Gastroesophageal sphincter (tissue), 4 donors: ENCODE data around the gene INO80. TPM values are rescaled to one million over a fixed set of nuclear protein-coding genes. Genes with fewer than 3 reads are reported as not detected.

Source experiments
- ATAC-seq: fragments of 150-250 bp; one replicate; pipeline ENCODE4 v1.9.1; 2016; ENCODE audit warnings: mild to moderate bottlenecking, moderate library complexity
- H3K27ac ChIP-seq, 4 donors: fragments of 200-600 bp; sonication (generic) in 3 of 4; 1 replicate in 3 of 4; 2 replicates in 1 of 4; pipeline ENCODE4 v1.5.1; 2016 to 2019
- H3K27me3 ChIP-seq: fragments of 200-600 bp; sonication (generic); one replicate; pipeline ENCODE4 v1.5.1; 2019
- H3K36me3 ChIP-seq, 2 donors: fragments of 200-600 bp; sonication (generic); one replicate each; pipeline ENCODE4 v1.5.1; 2019; ENCODE audit warnings: control low read depth in 1 of 2
- H3K4me1 ChIP-seq, 3 donors: fragments of 200-600 bp; sonication (generic); 1 replicate in 2 of 3; 2 replicates in 1 of 3; pipeline ENCODE4 v1.5.1; 2016 to 2019; ENCODE audit warnings: control low read depth in 2 of 3
- H3K4me3 ChIP-seq, 2 donors: fragments of 200-600 bp; sonication (generic); one replicate each; pipeline ENCODE4 v1.5.1; 2019; ENCODE audit warnings: mild to moderate bottlenecking in 1 of 2, moderate library complexity in 1 of 2
- H3K9me3 ChIP-seq, 3 donors: fragments of 200-600 bp; sonication (generic); one replicate each; pipeline ENCODE4 v1.5.1; 2017 to 2019; ENCODE audit warnings: control low read depth in 2 of 3
- EP300 ChIP-seq: sonication (generic); formaldehyde crosslinking; IDR thresholded peaks from one replicate; pipeline ENCODE4 v1.6.1; 2017; ENCODE audit warnings: antibody characterized with exemption, mild to moderate bottlenecking
- POLR2A ChIP-seq, 2 donors: fragments of 450-650 bp; IDR thresholded peaks; one replicate each; pipeline ENCODE4 v1.6.1; 2017; ENCODE audit warnings: antibody characterized with exemption in 2 of 2, mild to moderate bottlenecking in 2 of 2, moderate library complexity in 1 of 2
- POLR2AphosphoS5 ChIP-seq: sonication (generic); formaldehyde crosslinking; IDR thresholded peaks from one replicate; pipeline ENCODE4 v1.6.1; 2017; ENCODE audit warnings: antibody characterized with exemption
- WGBS, 2 donors: methylation state at CpG; one replicate each; pipeline ENCODE4 v1.1.5; 2018; ENCODE audit warnings: low coverage in 1 of 2; 5-methylcytosine and 5-hydroxymethylcytosine counted together
- total RNA-seq, 4 donors: library from RNA; depleted of rRNA; stranded (reverse); fragments of >200 nt; gene quantifications; one replicate each; pipeline ENCODE4 v1.1.0, GENCODE V29; 2016
- TF ChIP-seq, protein P1 (sequence below), 4 experiments: fragments of 200-600 bp in 2 of 4; fragments of 450-650 bp in 2 of 4; sonication (generic) in 1 of 4; IDR thresholded peaks; one replicate each; pipeline ENCODE4 v1.5.1; 2017 to 2019; ENCODE audit warnings: antibody characterized with exemption in 4 of 4, mild to moderate bottlenecking in 2 of 4, moderate library complexity in 2 of 4

The INO80 gene
- total RNA-seq, 4 donors from 2014 or later: 18.0 to 61.3 (median 32.2) TPM

DNA sequence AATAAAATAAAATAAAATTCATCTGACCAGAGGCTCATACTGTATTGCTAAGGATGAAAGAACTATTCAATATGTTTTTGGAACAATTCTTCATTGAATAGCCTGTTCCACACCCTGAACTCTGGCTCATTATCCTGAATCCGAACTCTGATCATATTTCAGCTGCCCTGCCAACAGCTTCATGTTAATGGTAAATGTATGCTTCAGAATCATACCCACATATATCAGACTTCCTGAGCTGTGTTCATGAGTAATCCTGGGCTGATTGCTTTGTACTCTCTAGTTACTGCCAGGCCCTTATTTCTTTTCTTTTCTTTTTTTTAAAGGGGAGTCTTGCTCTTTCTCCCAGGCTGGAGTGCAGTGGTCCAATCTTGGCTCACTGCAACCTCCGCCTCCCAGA, 11.8 kb downstream of the INO80 start:
- TF ChIP-seq, protein P1, sequence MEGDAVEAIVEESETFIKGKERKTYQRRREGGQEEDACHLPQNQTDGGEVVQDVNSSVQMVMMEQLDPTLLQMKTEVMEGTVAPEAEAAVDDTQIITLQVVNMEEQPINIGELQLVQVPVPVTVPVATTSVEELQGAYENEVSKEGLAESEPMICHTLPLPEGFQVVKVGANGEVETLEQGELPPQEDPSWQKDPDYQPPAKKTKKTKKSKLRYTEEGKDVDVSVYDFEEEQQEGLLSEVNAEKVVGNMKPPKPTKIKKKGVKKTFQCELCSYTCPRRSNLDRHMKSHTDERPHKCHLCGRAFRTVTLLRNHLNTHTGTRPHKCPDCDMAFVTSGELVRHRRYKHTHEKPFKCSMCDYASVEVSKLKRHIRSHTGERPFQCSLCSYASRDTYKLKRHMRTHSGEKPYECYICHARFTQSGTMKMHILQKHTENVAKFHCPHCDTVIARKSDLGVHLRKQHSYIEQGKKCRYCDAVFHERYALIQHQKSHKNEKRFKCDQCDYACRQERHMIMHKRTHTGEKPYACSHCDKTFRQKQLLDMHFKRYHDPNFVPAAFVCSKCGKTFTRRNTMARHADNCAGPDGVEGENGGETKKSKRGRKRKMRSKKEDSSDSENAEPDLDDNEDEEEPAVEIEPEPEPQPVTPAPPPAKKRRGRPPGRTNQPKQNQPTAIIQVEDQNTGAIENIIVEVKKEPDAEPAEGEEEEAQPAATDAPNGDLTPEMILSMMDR (IDR thresholded peaks at IDR 0.05): no peak
- TF ChIP-seq POLR2AphosphoS5 (no peak), EP300 (no peak), POLR2A (IDR thresholded peaks at IDR 0.05) (no peak)
- peaks cover 0 to 16% (median 0%) of the 10 kb centered on the region in 3 donors for H3K4me1 ChIP-seq
- no peaks in the 10 kb centered on the region for H3K9me3 ChIP-seq
- 40 to 68% methylated on average over 1 to 2 of the region's 2 CpGs for WGBS, 2 donors
- no peak overlapping the region for H3K27ac ChIP-seq
- ATAC-seq: no peak
- H3K4me3 ChIP-seq: no peak overlapping the region
- H3K27me3 ChIP-seq: no peaks in the 10 kb centered on the region
- H3K36me3 ChIP-seq: peaks cover 0 to 12% of the 10 kb centered on the region in 2 donors

DNA sequence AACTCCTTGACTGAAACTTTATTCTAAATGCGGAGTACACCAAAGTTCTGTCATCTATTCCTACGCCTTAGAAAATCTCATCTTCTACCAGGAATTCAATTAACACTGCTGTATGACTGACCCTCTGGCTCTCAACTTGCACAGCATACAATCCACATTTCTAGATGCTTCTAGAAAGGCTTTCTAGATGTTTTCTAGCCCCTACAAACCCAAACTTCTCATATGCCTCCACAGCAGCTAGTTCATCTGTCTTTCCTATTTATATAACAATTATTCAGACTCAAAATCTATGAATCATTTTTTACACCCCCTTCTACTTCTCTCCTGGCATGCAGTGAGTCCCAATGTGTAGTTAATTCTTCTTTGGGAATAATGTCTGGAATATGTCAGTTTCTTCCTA, 13.2 kb downstream of the INO80 start:
- Histone ChIP-seq H3K36me3 (peaks cover 0 to 14% of the 10 kb centered on the region in 2 donors), H3K4me3 (no peak overlapping the region), H3K4me1 (peaks cover 0 to 16% (median 0%) of the 10 kb centered on the region in 3 donors), H3K27me3 (no peaks in the 10 kb centered on the region), H3K27ac (no peak overlapping the region), H3K9me3 (no peaks in the 10 kb centered on the region)
- ATAC-seq: no peak
- 93 to 96% methylated on average over 2 of the region's 2 CpGs for WGBS, 2 donors
- TF ChIP-seq EP300 (no peak), POLR2AphosphoS5 (no peak), POLR2A (IDR thresholded peaks at IDR 0.05) (no peak)
- TF ChIP-seq, protein P1 (IDR thresholded peaks at IDR 0.05): no peak

- no peak for ATAC-seq
- 80% methylated on average over 6 of the region's 6 CpGs; no CpG with 5 or more reads in 1 of the 2 donors for WGBS, 2 donors
- H3K27me3 ChIP-seq: no peaks in the 10 kb centered on the region
- H3K4me1 ChIP-seq: no peaks in the 10 kb centered on the region
- H3K36me3 ChIP-seq: peaks cover 0 to 68% of the 10 kb centered on the region in 2 donors
- no peak overlapping the region for H3K27ac ChIP-seq
- TF ChIP-seq, protein P1 (IDR thresholded peaks at IDR 0.05): no peak
- TF ChIP-seq EP300 (no peak), POLR2AphosphoS5 (no peak), POLR2A (IDR thresholded peaks at IDR 0.05) (no peak)
- H3K4me3 ChIP-seq: no peak overlapping the region
- H3K9me3 ChIP-seq: no peaks in the 10 kb centered on the region
Measured at GRCh38 chr15:41096178-41096577, 19.9 kb downstream of the INO80 start.

- Histone ChIP-seq H3K27me3 (no peaks in the 10 kb centered on the region), H3K4me1 (no peaks in the 10 kb centered on the region), H3K9me3 (no peaks in the 10 kb centered on the region), H3K27ac (no peak overlapping the region), H3K36me3 (peaks cover 9 to 100% of the 10 kb centered on the region in 2 donors), H3K4me3 (no peak overlapping the region)
- no peak for ATAC-seq
- TF ChIP-seq POLR2AphosphoS5 (no peak), EP300 (no peak)
- WGBS, 2 donors: 82 to 89% methylated on average over 2 to 3 of the region's 3 CpGs
Measured at GRCh38 chr15:41085029-41085428, 31.1 kb downstream of the INO80 start.

DNA sequence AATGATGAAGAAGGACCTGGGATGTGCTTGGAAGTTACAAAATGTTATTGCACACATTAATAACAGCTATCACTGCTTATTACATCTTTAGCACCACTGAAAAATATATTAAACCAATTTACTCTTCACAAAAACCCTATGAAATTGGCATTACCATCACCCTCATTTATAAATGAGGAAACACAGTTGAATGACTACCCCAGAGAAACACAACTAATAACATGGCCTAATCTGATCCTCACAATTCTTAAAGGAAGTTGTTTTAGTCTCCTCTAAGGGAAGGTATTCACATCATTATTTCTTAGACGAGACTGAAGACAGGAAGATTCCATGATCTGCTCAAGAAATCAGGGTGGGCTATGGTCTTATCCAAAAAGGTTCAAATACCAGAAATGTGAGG, 35.9 kb downstream of the INO80 start:
- no peaks in the 10 kb centered on the region for H3K27me3 ChIP-seq
- 100% methylated on average over 1 of the region's 1 CpG; no CpG with 5 or more reads in 1 of the 2 donors for WGBS, 2 donors
- no peak overlapping the region for H3K4me3 ChIP-seq
- TF ChIP-seq, protein P1 (IDR thresholded peaks at IDR 0.05): no peak
- no peak for TF ChIP-seq POLR2AphosphoS5
- TF ChIP-seq EP300: no peak
- TF ChIP-seq POLR2A (IDR thresholded peaks at IDR 0.05): no peak
- H3K4me1 ChIP-seq: no peaks in the 10 kb centered on the region
- no peak for ATAC-seq
- H3K9me3 ChIP-seq: no peaks in the 10 kb centered on the region
- H3K27ac ChIP-seq: no peak overlapping the region
- peaks cover 12 to 99% of the 10 kb centered on the region in 2 donors for H3K36me3 ChIP-seq
